ENCODE measurements around the gene RILPL2.
"Not testable (repeated sequence)": the region's sequence is repeated elsewhere in the genome, so short reads cannot be mapped to it uniquely, and the experiment has no call there.

RILPL2 gene

GRCh38 chr12:123421314-123421713 lies 15.2 kb downstream of the RILPL2 start:
- H3K4me1 ChIP-seq (ENCODE audit: insufficient read depth, poor library complexity, severe bottlenecking) = no peaks in the 10 kb centered on the region
- no peak for DNase-seq (ENCODE audit: low spot score)
- H3K27me3 ChIP-seq (ENCODE audit: insufficient read depth, poor library complexity, severe bottlenecking) = no peaks in the 10 kb centered on the region
- no peak overlapping the region for H3K27ac ChIP-seq (ENCODE audit: poor library complexity, severe bottlenecking)
- no peak for TF ChIP-seq CTCF (IDR thresholded peaks at IDR 0.05; ENCODE audit: poor library complexity, severe bottlenecking)
- no peaks in the 10 kb centered on the region for H3K9me3 ChIP-seq (ENCODE audit: severe bottlenecking)
- H3K4me3 ChIP-seq (ENCODE audit: severe bottlenecking) = no peak overlapping the region
- no peak for ATAC-seq (ENCODE audit: low read depth)
- 0 out of 2 replicates have a peak, but pooled peaks cover 4% of the 10 kb centered on the region for H3K36me3 ChIP-seq (ENCODE audit: low read depth)

GRCh38 chr12:123410041-123410412 lies 26.5 kb downstream of the RILPL2 start:
- H3K4me3 ChIP-seq (ENCODE audit: severe bottlenecking) = no peak overlapping the region
- no peaks in the 10 kb centered on the region for H3K27me3 ChIP-seq (ENCODE audit: insufficient read depth, poor library complexity, severe bottlenecking)
- TF ChIP-seq CTCF (IDR thresholded peaks at IDR 0.05; ENCODE audit: poor library complexity, severe bottlenecking) = no peak
- H3K4me1 ChIP-seq (ENCODE audit: insufficient read depth, poor library complexity, severe bottlenecking) = no peaks in the 10 kb centered on the region
- H3K27ac ChIP-seq (ENCODE audit: poor library complexity, severe bottlenecking) = no peak overlapping the region
- ATAC-seq (ENCODE audit: low read depth) (no peak), DNase-seq (ENCODE audit: low spot score) (no peak)
- H3K36me3 ChIP-seq (ENCODE audit: low read depth) = peaks cover 16% of the 10 kb centered on the region
- no peaks in the 10 kb centered on the region for H3K9me3 ChIP-seq (ENCODE audit: severe bottlenecking)

GRCh38 chr12:123409284-123410040 lies 27.0 kb downstream of the RILPL2 start:
- not testable (repeated sequence) for DNase-seq (ENCODE audit: low spot score); H3K27ac ChIP-seq (ENCODE audit: poor library complexity, severe bottlenecking); H3K9me3 ChIP-seq (ENCODE audit: severe bottlenecking); H3K4me1 ChIP-seq (ENCODE audit: insufficient read depth, poor library complexity, severe bottlenecking); H3K4me3 ChIP-seq (ENCODE audit: severe bottlenecking); H3K27me3 ChIP-seq (ENCODE audit: insufficient read depth, poor library complexity, severe bottlenecking); ATAC-seq (ENCODE audit: low read depth)
- peaks cover 22% of the 10 kb centered on the region for H3K36me3 ChIP-seq (ENCODE audit: low read depth)

GRCh38 chr12:123408619-123409018 lies 27.9 kb downstream of the RILPL2 start:
- ATAC-seq (ENCODE audit: low read depth) = not testable (repeated sequence)

GRCh38 chr12:123407934-123408333 lies 28.6 kb downstream of the RILPL2 start:
- not testable (repeated sequence) for H3K4me3 ChIP-seq (ENCODE audit: severe bottlenecking); DNase-seq (ENCODE audit: low spot score); H3K27ac ChIP-seq (ENCODE audit: poor library complexity, severe bottlenecking); H3K9me3 ChIP-seq (ENCODE audit: severe bottlenecking); H3K4me1 ChIP-seq (ENCODE audit: insufficient read depth, poor library complexity, severe bottlenecking); ATAC-seq (ENCODE audit: low read depth); H3K27me3 ChIP-seq (ENCODE audit: insufficient read depth, poor library complexity, severe bottlenecking)
- peaks cover 37% of the 10 kb centered on the region for H3K36me3 ChIP-seq (ENCODE audit: low read depth)

More at GRCh38 chr12:123408619-123409018, 27.9 kb downstream of the RILPL2 start:
- peaks cover 30% of the 10 kb centered on the region for H3K36me3 ChIP-seq (ENCODE audit: low read depth)
- DNase-seq (ENCODE audit: low spot score); H3K27ac ChIP-seq (ENCODE audit: poor library complexity, severe bottlenecking); H3K27me3 ChIP-seq (ENCODE audit: insufficient read depth, poor library complexity, severe bottlenecking); H3K4me3 ChIP-seq (ENCODE audit: severe bottlenecking); H3K4me1 ChIP-seq (ENCODE audit: insufficient read depth, poor library complexity, severe bottlenecking); H3K9me3 ChIP-seq (ENCODE audit: severe bottlenecking): not testable (repeated sequence)

GRCh38 chr12:123407269-123407668 lies 29.2 kb downstream of the RILPL2 start:
- H3K27me3 ChIP-seq (ENCODE audit: insufficient read depth, poor library complexity, severe bottlenecking); H3K4me1 ChIP-seq (ENCODE audit: insufficient read depth, poor library complexity, severe bottlenecking); H3K27ac ChIP-seq (ENCODE audit: poor library complexity, severe bottlenecking); ATAC-seq (ENCODE audit: low read depth); H3K9me3 ChIP-seq (ENCODE audit: severe bottlenecking); DNase-seq (ENCODE audit: low spot score); H3K4me3 ChIP-seq (ENCODE audit: severe bottlenecking): not testable (repeated sequence)
- H3K36me3 ChIP-seq (ENCODE audit: low read depth) = peaks cover 44% of the 10 kb centered on the region

- no peaks in the 10 kb centered on the region for H3K9me3 ChIP-seq (ENCODE audit: severe bottlenecking)
- no peak overlapping the region for H3K4me3 ChIP-seq (ENCODE audit: severe bottlenecking)
- no peaks in the 10 kb centered on the region for H3K4me1 ChIP-seq (ENCODE audit: insufficient read depth, poor library complexity, severe bottlenecking)
- H3K27ac ChIP-seq (ENCODE audit: poor library complexity, severe bottlenecking) = no peak overlapping the region
- H3K27me3 ChIP-seq (ENCODE audit: insufficient read depth, poor library complexity, severe bottlenecking) = no peaks in the 10 kb centered on the region
- H3K36me3 ChIP-seq (ENCODE audit: low read depth) = peaks cover 64% of the 10 kb centered on the region
- no peak for DNase-seq (ENCODE audit: low spot score)
- TF ChIP-seq CTCF (IDR thresholded peaks at IDR 0.05; ENCODE audit: poor library complexity, severe bottlenecking) = no peak
- ATAC-seq (ENCODE audit: low read depth) = no peak
Observed at GRCh38 chr12:123404581-123404980, 31.9 kb downstream of the RILPL2 start.
